Activated CD4-positive, alpha-beta T cell treated with anti-CD3 and anti-CD28 coated beads for 48 hours (primary cell): Measurements from ENCODE around the gene DCC.

ENCODE experiments used
- DNase-seq: peaks from one replicate; pipeline ENCODE4 v3.0.0-alpha.2; 2020

DCC gene

GRCh38 chr18:53543711-53544110, 1203.7 kb downstream of the DCC start:
- no peak for DNase-seq

GRCh38 chr18:53544917-53545316, 1204.9 kb downstream of the DCC start:
- no peak for DNase-seq

- DNase-seq, result no peak
Observed at GRCh38 chr18:53551868-53552426, 1212.0 kb downstream of the DCC start.

GRCh38 chr18:53553030-53553429, 1213.0 kb downstream of the DCC start:
- no peak for DNase-seq

- no peak for DNase-seq
Observed at GRCh38 chr18:53556450-53556849, 1216.5 kb downstream of the DCC start.

- no peak for DNase-seq
Observed at GRCh38 chr18:53560546-53560945, 1220.5 kb downstream of the DCC start.

GRCh38 chr18:53566626-53567025, 1226.6 kb downstream of the DCC start:
- DNase-seq, result no peak

GRCh38 chr18:53567929-53568574, 1228.1 kb downstream of the DCC start:
- DNase-seq, result no peak
